Germinal center (tissue), 1 donor: ENCODE results near the gene GAPDH.
"Not testable (repeated sequence)": the region's sequence is repeated elsewhere in the genome, so short reads cannot be mapped to it uniquely, and the experiment has no call there.

ENCODE experiments used
- DNase-seq: peaks from one replicate; pipeline ENCODE4 v3.0.0; 2012; ENCODE audit warnings: mixed read lengths, low spot score

The GAPDH gene

DNA sequence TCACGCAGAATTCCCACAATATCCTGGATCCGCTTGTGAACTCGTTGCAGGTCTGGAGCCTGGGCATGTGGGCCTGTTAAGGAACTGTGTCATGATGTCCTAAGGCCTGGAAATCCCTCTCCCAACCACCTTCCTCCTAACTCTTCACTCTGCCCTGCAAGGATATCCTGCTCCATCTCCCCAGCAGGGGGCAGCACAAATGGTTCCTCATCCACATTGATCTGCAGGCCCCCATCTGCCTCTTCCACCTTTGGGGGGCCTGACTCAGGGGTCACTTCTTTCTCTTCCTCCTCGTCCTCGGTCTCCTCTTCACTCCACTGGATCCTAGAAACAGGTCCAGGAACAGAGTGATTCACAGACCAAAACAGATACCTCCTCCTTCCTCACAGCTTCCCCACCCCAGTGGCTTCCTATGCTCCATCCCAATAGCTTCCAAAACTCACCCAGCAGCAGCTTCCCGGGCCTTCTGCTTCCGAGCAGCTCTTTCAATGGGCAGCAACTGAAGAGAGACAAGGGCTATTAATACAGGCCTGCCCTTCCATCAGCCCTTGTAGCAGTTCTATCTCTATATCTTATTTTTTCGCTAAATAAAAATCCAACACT is 29.2 kb downstream of the GAPDH start:
- peak; percentile 72 for DNase-seq

DNA sequence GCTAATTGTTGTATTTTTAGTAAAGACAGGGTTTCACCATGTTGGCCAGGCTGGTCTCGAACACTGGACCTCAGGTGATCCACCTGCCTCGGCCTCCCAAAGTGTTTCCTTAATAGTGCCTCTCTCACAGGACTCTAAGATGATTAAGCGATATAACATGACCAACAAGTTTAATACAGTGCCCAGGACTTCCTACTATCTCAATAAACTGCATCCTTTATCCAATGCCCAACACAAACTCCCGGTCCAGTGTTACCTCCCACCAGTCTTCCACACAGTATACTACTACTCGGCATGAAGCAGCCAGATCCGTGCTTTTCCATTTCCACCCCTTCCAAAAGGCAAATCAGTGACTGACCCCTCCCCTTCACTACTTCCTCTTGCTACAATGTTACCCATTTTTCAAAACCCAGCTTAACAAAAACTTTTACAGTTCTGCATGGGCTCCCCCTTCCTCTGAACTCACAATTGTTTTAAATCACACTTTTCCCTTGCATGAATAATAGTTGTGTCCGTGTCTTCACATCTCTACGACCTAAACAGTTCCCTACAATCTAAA is 32.9 kb downstream of the GAPDH start:
- DNase-seq: peak; percentile 37

DNA sequence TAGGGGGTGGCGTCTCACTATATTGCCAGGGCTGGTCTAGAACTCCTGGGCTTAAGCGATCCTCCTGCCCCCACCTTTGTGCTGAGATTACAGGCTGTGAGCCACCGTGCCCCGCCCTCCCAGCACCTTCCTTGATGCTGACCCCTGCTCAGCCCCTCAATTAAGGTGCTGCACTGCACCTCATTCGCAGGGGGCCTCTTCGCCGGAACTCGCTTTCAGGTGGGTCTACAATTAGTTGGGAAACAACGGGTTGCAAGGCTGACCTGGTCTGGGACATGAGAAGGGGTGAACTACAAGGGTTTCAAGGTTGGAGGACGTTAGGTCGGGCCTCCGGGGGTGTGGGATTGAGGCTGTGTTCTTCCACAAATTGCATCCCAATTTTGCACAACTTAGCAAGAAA is 35.0 kb downstream of the GAPDH start:
- DNase-seq: no peak

DNA sequence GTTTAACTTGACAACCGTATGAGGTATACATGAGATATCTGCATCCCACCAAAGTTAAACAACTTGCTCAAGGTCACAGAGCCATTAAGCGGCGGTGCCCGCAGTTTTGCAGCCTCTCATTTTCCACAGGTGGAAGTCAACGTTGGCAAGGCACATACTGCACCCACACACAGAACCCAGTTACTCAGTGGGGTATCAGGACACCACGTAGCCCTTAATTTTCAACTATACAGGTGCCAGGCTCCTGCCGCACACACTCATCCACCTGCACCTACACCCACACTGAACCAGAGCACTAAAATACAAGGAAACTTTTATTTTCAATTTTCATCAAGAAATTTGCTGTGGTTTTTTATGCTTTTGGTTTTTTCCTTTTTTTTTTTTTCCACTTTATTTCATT is 35.5 kb downstream of the GAPDH start:
- no peak for DNase-seq

DNA sequence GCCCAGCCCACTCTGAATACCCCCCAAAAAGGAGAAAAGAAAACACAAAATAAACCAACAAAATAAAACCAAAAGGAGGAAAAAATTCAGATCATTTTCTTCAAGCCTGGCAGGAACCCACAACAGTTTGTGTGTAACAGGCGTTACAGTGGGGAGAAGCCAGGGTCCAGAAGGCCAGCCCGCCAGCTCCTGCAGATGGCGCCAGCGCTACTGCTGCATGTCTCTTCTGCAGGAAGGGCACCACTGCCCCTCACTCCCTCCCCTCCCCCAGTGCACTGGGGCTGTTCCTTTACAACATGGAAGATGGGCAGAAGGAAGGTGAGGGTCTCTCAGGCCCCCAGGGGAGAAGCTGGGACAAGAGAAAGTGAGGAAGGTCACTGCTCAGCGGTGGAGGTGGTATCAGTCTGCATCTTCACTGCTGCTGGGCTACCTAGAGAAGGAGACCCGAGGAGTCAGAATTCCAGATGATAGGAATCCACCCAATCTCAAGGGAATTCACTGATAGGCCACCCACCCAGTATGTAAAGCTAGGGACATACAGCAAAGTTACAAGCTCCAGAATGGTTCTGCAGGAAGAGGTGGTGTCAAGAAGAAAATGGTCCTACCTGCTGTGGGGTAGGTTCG is 36.1 kb downstream of the GAPDH start:
- DNase-seq: peak; percentile 59

DNA sequence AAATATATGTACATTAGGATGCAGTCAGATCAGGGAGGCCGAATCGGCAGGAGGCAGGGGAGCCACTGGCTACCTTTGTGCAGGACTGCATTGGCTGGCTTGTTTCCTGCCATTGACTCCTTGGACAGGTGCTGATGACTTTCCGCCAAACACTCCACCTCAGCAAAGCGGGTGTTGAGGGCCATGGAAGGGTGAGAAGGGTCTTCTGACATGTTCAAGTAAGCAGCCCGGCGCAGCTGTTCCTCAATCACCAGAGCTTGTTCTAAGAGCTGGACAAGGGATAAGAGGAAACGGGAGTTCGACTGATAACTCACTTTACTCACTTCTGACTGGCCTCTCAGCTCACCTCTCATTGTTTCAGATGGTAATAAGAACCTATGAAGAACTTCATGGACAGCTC is 38.7 kb downstream of the GAPDH start:
- DNase-seq: no peak

DNA sequence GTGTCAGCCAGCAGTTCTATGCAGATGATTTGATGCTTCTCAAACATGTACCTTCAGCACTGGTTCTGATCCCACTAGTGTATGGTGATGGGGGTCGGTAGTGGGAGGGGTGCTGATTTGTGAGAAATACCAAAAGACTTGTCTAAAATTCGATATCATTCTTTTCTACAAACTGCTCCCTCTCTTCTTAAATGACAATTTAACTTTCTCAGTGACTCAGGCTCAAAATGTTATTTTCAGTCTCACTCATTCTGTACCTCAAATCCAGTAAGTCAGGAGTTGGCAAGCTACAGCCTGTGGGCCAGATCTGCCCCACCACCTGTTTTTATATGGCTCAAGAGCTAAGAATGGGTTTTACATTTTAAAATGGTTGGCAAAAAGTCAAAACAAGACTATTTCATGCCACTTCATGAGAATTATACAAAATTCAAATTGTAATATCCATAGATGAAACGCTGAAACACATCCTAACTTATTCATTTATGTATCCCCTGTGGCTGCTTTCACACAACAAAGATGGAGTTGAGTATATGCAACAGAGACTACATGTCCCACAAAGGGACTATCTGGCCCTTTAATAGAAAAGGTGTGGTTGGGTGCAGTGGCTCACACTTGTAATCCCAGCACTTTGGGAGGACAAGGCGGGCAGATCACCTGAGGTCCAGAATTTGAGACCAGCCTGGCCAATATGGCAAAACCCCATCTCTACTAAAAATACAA is 40.4 kb downstream of the GAPDH start:
- DNase-seq: no peak

DNA sequence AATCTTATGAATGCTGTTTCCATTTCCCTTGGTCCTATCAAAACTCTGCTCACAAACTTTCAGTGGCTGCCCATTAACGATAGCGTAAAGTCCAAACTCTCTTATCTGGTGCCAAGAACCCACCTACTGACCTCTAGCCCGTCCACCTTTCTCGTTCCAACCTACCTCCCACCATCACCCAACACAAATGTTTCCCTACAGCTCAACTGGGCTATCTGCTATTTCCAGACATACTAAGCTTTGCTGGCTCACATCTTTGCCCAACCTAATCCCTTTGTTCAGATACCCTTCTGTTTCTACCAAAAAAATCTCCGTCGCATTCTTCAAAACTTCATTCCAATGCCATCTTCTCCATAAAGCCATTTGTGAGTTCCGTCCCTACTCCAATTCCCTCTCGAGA is 41.3 kb downstream of the GAPDH start:
- no peak for DNase-seq

DNA sequence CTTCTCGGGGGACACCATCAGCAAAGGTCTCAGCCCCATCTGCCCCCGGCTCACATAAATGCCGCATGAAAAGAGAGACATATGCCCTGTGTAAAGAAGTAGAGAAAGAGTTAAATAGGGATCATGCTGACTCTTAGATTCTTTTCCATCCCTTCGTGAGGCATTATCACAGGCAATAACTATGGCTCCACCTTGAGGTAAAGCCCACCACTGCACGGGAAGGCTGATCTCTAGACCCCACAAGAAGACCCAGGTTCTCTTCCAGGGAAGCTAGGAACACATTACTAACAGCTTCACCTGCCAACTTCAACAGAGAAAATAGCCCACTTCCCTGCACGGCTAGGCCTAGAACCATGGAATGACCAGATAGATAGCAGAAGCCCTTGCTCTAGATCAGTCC is 47.9 kb downstream of the GAPDH start:
- DNase-seq: no peak

DNA sequence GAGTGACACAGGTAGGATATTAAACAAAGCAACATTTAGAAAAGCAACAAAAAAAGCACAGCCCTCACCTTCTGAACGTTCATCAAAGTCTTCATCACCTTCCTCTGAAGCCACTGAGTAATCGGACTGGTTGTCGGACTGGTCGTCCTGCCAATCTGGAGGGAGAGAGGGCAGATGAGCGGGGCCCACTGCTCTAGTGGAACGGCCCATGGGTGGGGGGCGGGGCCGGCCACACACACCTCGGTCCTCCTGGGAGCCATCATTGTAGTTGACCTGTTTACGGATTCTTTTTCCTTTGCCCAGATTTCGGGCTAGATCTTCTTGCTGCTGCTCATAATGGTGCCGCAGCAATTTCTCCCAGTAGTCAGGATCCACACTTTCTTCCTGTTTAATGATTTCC is 48.6 kb downstream of the GAPDH start:
- DNase-seq: no peak

DNA sequence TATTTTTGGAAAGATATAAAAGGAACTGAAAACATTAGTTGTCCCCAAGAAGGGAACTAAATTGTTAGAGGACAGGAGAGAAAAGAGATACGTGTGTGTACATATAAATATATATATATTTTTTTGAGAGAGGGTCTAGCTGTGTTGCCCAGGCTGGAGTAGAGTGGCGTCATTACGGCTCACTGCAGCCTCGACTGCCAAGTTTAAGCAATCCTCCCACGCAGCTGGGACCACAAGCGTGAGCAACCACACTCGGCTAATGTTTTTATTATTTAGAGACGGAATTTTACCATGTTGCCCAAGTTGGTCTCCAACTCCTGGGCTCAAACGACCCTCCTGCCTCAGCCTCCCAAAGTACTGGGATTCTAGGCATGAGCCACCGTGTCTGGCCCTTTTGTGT is 50.0 kb downstream of the GAPDH start:
- DNase-seq: no peak

DNA sequence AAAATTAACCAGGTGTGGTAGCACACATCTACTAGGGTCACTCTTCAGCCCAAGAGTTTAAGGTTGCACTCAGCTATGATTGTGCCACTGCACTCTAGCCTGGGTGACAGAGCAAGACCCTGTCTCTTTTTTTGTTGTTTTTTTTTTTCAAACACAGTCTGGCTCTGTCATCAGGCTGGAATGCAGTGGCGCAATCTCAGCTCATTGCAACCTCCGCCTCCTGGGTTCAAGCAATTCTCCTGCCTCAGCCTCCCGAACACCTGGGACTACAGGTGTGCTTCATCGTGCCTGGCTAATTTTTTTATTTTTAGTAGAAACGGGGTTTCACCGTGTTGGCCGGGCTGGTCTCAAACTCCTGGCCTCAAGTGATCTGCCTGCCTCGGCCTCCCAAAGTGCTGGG is 52.3 kb downstream of the GAPDH start:
- DNase-seq: not testable (repeated sequence)
